SH-SY5Y (cell line): ENCODE measurements around the gene CIROP.

Source experiments
- GATA2 ChIP-seq: IDR thresholded peaks from 2 replicates; pipeline ENCODE4 v1.6.1; 2011; ENCODE audit warnings: mild to moderate bottlenecking, low read depth, low read length
- GATA3 ChIP-seq: IDR thresholded peaks from 2 replicates; pipeline ENCODE4 v1.6.1; 2011; ENCODE audit warnings: low read depth, mild to moderate bottlenecking, low read length, moderate library complexity

DNA sequence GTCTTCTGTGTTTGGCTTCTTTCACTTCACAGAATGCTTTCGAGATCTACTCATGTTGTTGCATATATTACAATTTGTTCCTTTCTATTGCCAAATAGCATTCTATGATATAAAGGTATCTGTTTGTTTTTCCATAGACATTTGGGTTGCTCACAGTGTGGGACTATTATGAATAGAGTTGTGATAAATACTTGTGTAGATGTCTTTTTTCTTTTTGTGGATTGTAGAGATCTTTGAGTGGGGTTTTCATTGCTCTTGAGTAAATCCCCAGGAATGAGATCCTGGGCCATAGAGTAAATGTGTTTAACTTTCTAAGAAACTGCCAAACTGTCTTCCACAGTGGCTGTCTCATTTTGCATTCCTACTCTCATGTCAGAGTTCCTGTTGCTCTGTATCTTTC, 39.1 kb upstream of the CIROP start:
- TF ChIP-seq GATA3 (no peak), GATA2 (no peak)
